Ascending aorta (tissue), 2 donors: ENCODE results near the gene THADA. TPM values are rescaled to one million over a fixed set of nuclear protein-coding genes. Genes with fewer than 3 reads are reported as not detected.

Source experiments
- DNase-seq, 2 donors: peaks; one replicate each; pipeline ENCODE4 v3.0.0-alpha.2; 2019; ENCODE audit warnings: low spot score in 2 of 2
- H3K27ac ChIP-seq, 2 donors: fragments of 200-600 bp; sonication (generic); one replicate each; pipeline ENCODE4 v1.5.1; 2016 to 2017; ENCODE audit warnings: mild to moderate bottlenecking in 1 of 2
- H3K27me3 ChIP-seq: fragments of 200-600 bp; sonication (generic); one replicate; pipeline ENCODE4 v1.5.1; 2017
- H3K36me3 ChIP-seq, 2 donors: fragments of 200-600 bp; sonication (generic); one replicate each; pipeline ENCODE4 v1.5.1; 2016
- H3K4me1 ChIP-seq, 2 donors: fragments of 200-600 bp; sonication (generic); one replicate each; pipeline ENCODE4 v1.5.1; 2016 to 2017; ENCODE audit warnings: mild to moderate bottlenecking in 1 of 2
- H3K4me3 ChIP-seq, 2 donors: fragments of 200-600 bp; sonication (generic); one replicate each; pipeline ENCODE4 v1.5.1; 2016 to 2017; ENCODE audit warnings: mild to moderate bottlenecking in 1 of 2
- H3K9me3 ChIP-seq, 2 donors: fragments of 200-600 bp; sonication (generic); one replicate each; pipeline ENCODE4 v1.5.1; 2016
- intact Hi-C: fragments of 100-400 bp; cut with DNase I; formaldehyde crosslinking; loops from one replicate; pipeline ENCODE4 v1.15.1; 2023
- total RNA-seq: library from RNA; depleted of rRNA; stranded (reverse); fragments of >200 nt; gene quantifications from one replicate; pipeline ENCODE4 v1.1.0, GENCODE V29; 2016
- TF ChIP-seq, protein P1 (sequence below), 3 experiments: fragments of 200-600 bp in 2 of 3; fragments of 450-650 bp in 1 of 3; sonication (generic) in 2 of 3; IDR thresholded peaks; one replicate each; pipeline ENCODE4 v1.5.1; 2016 to 2019; ENCODE audit warnings: antibody characterized with exemption in 3 of 3, mild to moderate bottlenecking in 1 of 3, moderate library complexity in 1 of 3

The THADA gene
- total RNA-seq, 1 donor from 2014 or later = 27.4 TPM

- intact Hi-C loops = no loop called here
- Histone ChIP-seq H3K4me3 (no peak overlapping the region), H3K27ac (no peak overlapping the region), H3K27me3 (no peaks in the 10 kb centered on the region), H3K4me1 (peaks cover 7 to 58% of the 10 kb centered on the region in 2 donors), H3K9me3 (no peaks in the 10 kb centered on the region), H3K36me3 (no peaks in the 10 kb centered on the region)
- no peak for DNase-seq
- TF ChIP-seq, protein P1, sequence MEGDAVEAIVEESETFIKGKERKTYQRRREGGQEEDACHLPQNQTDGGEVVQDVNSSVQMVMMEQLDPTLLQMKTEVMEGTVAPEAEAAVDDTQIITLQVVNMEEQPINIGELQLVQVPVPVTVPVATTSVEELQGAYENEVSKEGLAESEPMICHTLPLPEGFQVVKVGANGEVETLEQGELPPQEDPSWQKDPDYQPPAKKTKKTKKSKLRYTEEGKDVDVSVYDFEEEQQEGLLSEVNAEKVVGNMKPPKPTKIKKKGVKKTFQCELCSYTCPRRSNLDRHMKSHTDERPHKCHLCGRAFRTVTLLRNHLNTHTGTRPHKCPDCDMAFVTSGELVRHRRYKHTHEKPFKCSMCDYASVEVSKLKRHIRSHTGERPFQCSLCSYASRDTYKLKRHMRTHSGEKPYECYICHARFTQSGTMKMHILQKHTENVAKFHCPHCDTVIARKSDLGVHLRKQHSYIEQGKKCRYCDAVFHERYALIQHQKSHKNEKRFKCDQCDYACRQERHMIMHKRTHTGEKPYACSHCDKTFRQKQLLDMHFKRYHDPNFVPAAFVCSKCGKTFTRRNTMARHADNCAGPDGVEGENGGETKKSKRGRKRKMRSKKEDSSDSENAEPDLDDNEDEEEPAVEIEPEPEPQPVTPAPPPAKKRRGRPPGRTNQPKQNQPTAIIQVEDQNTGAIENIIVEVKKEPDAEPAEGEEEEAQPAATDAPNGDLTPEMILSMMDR (IDR thresholded peaks at IDR 0.05) = no peak
Observed at GRCh38 chr2:43455731-43456642, 139.9 kb downstream of the THADA start.

DNA sequence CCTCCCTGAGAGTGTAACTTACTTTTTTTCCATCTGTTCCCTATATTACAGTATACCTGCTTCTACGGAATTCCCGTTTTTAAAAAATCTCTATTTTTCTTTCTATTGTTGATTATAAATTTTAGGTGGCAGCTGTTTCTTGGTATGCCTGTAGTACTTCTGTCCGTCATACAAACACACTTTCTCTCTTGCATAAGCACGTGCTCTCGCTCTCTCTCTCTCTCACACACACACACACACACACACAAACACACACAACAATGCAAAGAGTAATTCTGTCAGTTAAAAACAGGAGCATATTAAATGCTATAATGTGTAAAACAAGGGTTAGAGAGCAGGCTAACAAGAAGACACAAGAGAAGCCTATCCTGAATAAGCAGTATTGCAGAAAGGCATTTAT lies 140.5 kb downstream of the THADA start:
- H3K36me3 ChIP-seq = no peaks in the 10 kb centered on the region
- no peak overlapping the region for H3K4me3 ChIP-seq
- H3K27ac ChIP-seq = no peak overlapping the region
- no peaks in the 10 kb centered on the region for H3K27me3 ChIP-seq
- no peak for DNase-seq
- TF ChIP-seq, protein P1 (IDR thresholded peaks at IDR 0.05) = no peak
- intact Hi-C loops = no loop called here
- peaks cover 7 to 55% of the 10 kb centered on the region in 2 donors for H3K4me1 ChIP-seq
- no peaks in the 10 kb centered on the region for H3K9me3 ChIP-seq

DNA sequence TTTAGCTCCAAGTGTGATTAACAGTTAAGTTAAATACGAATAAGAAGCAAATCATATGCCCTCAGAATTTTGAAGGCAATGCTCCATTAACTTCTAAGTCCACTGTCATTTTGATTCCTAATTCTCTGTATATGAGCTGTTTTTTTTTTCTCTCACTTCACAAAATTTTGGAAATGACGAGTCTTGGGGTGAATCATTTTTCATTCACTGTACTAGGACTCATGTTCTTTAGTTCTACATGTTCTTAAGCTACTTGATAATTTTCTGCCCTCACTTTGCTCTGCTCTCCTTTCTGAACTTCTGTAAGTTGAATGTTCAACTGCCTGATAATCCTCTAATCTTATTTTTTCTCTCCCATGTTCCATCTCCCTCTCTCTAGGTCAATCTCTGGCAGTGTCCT lies 141.0 kb downstream of the THADA start:
- H3K27ac ChIP-seq = no peak overlapping the region

DNA sequence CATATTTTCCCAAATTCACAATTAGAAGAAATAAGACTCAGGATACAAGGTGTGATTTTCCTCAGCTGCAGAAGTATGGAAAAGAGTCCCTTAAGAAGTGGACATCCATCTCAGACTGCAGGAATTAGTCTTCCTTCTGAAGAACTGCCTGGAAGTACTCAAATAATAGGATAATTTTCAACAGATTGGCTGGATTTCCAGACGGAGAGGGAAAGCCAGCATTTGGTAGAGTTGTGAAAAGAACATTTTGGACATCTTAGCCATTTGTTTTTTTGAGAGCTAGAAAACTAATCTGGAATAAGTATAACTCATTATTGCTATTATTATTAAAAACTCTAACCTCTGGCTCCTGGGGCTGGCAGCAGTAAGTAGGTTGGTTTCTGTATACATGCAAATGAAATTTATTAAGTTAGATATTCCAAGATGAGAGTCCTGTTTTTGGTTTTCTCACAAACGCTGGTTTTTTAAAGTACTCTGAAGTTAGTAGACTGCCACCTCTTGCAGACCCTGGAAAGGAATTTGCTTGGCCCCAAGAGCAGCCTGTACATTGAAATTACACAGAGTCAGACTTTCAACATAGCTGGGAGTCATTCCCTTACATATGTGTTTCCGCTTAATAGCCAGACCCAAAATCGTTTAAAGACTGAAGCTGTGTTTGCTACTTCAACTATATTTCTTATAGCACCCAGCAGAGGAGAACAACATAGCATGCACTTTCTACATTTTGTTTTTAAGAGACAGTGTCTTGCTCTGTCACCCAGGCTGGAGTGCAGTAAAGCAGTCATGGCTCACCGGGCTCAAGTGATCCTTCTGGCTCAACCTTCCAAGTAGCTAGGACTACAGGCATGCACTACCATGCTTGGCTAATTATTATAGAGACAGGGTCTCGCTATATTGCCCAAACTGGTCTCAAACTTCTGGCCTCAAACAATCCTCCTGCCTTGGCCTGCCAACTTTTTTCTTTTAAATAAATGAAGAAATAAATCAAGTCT lies 142.4 kb downstream of the THADA start:
- intact Hi-C loops = no loop called here
- Histone ChIP-seq H3K4me1 (peaks cover 7 to 39% of the 10 kb centered on the region in 2 donors), H3K9me3 (no peaks in the 10 kb centered on the region), H3K36me3 (no peaks in the 10 kb centered on the region), H3K27me3 (no peaks in the 10 kb centered on the region), H3K27ac (no peak overlapping the region), H3K4me3 (no peak overlapping the region)
- no peak for DNase-seq
- TF ChIP-seq, protein P1 (IDR thresholded peaks at IDR 0.05) = no peak

More for the DNA sequence above, 141.0 kb downstream of the THADA start:
- Histone ChIP-seq H3K9me3 (no peaks in the 10 kb centered on the region), H3K27me3 (no peaks in the 10 kb centered on the region), H3K4me3 (no peak overlapping the region), H3K36me3 (no peaks in the 10 kb centered on the region), H3K4me1 (peaks cover 7 to 50% of the 10 kb centered on the region in 2 donors)
- no peak for DNase-seq
- TF ChIP-seq, protein P1 (IDR thresholded peaks at IDR 0.05) = no peak
- intact Hi-C loops = no loop called here

DNA sequence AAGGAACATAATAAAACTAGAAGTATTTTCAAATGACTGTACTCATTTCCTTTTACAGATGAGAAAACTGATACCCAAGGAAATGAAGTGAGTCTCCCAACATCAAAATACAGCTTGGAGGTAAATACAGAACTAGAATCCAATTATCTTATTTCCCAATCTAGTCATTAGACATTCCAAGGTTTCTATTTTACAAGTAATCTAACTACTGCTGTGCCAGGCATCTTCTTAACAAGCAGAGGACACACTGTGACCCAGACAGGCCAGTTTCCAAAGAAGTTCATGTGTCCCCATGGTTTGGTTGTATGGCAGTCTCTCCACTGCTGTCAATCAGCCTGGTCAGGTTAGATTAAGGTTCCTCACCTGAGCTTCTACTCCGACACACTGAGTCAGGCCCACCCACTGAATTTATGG lies 143.5 kb downstream of the THADA start:
- intact Hi-C loops = no loop called here
- H3K9me3 ChIP-seq = no peaks in the 10 kb centered on the region
- H3K27me3 ChIP-seq = no peaks in the 10 kb centered on the region
- H3K36me3 ChIP-seq = no peaks in the 10 kb centered on the region
- TF ChIP-seq, protein P1 (IDR thresholded peaks at IDR 0.05) = no peak
- H3K4me3 ChIP-seq = no peak overlapping the region
- peaks cover 3 to 34% of the 10 kb centered on the region in 2 donors for H3K4me1 ChIP-seq
- DNase-seq = no peak
- H3K27ac ChIP-seq = no peak overlapping the region
